Fibroblast of villous mesenchyme (primary cell): ENCODE data around the gene IRF4. TPM values are rescaled to one million over a fixed set of nuclear protein-coding genes. Genes with fewer than 3 reads are reported as not detected.

Source experiments
- DNase-seq: peaks from one replicate; pipeline ENCODE4 v3.0.0-alpha.2; 2010; ENCODE audit warnings: low read depth
- H3K4me3 ChIP-seq: 2 replicates; pipeline ENCODE4 v1.5.1; 2011; ENCODE audit warnings: low read depth, mild to moderate bottlenecking, low read length
- total RNA-seq: library from RNA; depleted of rRNA; stranded (reverse); fragments of >200 nt; gene quantifications from 2 replicates; pipeline ENCODE4 v1.2.3, GENCODE V29; 2012
- TF ChIP-seq, protein P1 (sequence below): IDR thresholded peaks from 2 replicates; pipeline ENCODE4 v1.5.1; 2012; ENCODE audit warnings: low read depth, mild to moderate bottlenecking, low read length; ENCODE audit not compliant: insufficient read depth

The IRF4 gene
- total RNA-seq, 1 donor: under 0.01 TPM

DNA sequence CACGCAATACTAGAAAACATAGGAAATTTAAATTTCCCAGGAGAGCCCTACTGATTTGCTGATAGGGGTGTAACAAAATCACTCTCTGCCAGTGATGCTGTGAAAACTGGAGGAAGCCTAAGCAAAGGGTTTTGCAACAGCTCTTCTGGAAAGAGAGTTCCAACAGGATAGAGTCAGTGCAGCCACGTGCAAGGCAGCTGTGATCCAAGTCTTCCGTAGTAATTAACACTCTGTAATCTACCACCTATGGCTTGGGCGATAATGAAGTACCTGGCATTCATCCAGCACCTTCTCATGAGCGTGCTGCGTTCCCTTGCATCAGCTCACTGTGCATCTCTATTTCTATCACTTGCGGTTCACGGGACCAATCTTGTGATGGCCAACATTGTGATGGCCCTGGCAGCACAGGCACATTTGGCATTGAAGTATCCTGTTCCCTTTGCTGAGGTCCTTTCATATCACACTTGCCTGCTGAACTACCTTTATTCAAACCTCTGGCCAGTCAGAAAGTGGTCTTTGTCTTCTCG is 48.2 kb downstream of the IRF4 start:
- no peak overlapping the region for H3K4me3 ChIP-seq
- DNase-seq: no peak
- TF ChIP-seq, protein P1, sequence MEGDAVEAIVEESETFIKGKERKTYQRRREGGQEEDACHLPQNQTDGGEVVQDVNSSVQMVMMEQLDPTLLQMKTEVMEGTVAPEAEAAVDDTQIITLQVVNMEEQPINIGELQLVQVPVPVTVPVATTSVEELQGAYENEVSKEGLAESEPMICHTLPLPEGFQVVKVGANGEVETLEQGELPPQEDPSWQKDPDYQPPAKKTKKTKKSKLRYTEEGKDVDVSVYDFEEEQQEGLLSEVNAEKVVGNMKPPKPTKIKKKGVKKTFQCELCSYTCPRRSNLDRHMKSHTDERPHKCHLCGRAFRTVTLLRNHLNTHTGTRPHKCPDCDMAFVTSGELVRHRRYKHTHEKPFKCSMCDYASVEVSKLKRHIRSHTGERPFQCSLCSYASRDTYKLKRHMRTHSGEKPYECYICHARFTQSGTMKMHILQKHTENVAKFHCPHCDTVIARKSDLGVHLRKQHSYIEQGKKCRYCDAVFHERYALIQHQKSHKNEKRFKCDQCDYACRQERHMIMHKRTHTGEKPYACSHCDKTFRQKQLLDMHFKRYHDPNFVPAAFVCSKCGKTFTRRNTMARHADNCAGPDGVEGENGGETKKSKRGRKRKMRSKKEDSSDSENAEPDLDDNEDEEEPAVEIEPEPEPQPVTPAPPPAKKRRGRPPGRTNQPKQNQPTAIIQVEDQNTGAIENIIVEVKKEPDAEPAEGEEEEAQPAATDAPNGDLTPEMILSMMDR: no peak

DNA sequence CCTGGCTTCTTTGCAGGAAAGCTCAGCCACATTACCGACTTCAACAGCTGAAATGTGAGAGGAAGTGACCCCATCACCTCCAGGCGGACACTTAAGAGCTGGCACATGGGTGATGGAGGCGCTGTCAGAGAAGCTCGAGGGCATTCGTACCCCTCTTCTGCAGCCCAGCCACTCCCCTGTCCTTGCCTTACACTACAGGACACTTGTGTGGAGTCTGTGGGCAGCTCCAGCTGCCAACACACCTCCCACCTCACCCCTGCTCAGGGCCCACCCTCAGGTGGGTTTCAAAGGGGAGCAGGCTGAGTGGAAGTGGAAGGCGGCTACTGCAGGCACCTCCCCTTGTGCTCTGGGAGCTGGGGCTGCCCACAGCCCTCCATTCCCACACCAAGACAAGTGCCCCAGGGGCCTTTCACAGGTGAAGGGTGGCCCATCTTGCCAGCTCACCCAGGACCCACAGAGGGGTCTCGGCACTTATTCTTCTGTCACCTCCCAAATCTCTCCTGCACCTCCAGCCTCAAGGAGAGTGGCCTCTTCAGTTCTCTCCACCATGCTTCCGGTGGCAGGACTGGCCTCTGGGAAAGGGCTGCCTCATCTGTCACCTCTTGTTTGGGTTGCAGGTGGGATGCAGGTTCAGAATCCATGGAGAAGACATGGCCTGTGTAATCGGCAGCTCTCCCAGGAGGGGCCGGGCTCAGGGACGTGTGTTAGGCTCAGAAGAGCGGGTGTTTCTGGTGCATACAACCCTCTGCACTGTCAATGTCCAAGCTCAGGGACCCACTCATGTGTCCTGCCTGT is 49.8 kb downstream of the IRF4 start:
- H3K4me3 ChIP-seq: no peak overlapping the region
- TF ChIP-seq, protein P1: no peak
- no peak for DNase-seq

DNA sequence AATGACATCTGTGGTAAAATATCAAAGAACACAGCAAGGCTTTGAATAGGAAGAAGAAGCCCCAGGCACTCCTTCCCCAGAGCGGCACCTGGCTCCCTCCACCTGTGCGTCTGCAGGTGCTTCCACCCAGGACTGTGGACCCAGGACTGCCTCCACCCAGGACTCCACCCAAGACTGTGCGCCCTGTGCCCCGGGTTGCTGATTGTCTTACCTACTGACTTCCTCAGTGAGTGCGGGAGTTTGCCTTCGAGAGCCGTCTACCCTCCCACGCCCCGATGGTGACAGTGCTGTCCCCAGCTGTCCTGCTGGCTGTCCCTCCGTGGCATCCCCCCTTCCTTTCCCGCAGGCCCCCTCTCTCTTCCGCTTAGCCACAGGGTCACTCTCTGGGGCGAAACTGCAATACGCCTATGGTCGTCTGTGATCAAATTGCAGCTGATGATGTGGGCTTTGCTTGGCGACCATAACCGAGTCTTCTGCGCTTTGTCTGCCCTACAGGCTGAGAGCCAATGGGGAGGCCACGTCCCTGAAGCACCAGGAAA is 52.1 kb downstream of the IRF4 start:
- no peak overlapping the region for H3K4me3 ChIP-seq
- no peak for DNase-seq
- TF ChIP-seq, protein P1: no peak

DNA sequence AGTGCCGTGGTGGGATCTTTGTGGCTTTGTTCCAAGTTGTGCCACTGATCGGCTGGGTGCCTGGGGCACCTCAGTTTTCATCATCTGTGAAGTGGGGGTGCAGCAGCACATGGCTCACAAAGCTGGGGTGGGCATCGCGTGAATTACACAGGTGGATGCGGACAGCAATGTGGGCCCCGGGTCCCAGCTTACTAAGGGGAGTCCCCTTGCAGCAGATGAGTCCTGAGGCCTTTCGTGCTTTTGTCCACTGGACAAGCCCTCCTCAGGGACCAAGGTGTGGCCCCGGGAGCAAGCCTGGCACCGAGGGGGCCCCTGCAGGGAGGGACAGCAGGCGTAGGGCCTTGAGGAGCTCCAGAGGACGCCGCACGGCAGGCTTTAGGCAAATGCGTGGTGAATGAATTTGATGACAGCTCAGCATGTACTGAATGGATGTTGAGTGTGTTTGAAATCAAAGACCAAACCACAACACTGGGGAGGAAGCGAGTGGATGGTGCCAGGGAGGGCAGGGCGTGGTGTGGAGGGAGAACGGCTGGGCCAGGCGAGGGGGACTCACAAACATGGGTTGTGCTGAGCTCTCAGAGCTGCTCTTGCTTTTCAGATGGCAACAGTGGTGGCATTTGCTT is 53.2 kb downstream of the IRF4 start:
- no peak overlapping the region for H3K4me3 ChIP-seq
- TF ChIP-seq, protein P1: no peak
- no peak for DNase-seq

DNA sequence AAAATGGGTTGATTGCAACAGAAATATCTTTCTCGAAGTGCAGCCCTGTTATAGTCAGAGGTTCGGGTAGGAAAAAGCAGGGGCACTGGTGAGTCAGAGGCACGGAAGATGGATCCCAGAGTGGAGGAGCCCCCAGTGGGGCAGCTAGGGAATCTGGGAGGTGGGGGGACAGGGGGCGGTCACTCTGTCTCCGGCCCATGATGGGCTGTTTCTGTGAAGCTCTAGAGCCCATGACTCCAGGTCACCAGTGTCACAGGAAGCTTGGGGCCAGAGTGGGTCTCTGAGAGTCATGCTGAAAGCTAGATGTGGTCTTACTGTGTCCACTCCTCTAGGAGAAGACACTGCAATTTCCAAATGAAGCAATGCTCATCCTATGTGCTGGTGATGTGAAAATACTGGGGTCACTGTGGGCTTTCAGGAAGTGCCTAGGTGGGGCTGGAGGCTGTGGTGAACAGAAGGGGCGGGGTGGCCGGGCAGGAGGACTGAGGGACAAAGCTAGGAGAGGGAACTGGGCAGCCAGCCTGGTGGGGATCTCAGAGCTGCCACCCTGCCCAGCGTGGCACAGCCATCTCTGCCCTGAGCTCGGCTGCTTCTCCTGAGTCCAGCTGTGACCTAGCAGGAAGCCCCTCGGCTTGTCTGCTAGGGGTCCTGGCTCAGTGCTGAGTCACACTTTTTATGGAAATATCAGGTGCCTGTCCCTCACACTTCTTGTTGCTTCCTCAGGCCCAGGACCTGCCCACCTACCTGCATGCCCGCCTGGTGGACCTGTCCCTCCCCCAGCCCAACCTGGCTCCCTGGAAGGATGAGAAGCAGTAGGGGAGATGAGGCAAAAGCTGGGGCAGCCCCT is 54.2 kb downstream of the IRF4 start:
- DNase-seq: no peak
- no peak overlapping the region for H3K4me3 ChIP-seq
- TF ChIP-seq, protein P1: no peak
